NCI-H1436 (cell line): Measurements from ENCODE around the gene DTX2.
"Not testable (repeated sequence)": the region's sequence is repeated elsewhere in the genome, so short reads cannot be mapped to it uniquely, and the experiment has no call there.

Source experiments
- DNase-seq: peaks from one replicate; lab custom pipeline; 2025; lab: John Stamatoyannopoulos, UW

Gene DTX2

GRCh38 chr7:76512941-76513816, 51.7 kb downstream of the DTX2 start:
- no peak for DNase-seq

DNA sequence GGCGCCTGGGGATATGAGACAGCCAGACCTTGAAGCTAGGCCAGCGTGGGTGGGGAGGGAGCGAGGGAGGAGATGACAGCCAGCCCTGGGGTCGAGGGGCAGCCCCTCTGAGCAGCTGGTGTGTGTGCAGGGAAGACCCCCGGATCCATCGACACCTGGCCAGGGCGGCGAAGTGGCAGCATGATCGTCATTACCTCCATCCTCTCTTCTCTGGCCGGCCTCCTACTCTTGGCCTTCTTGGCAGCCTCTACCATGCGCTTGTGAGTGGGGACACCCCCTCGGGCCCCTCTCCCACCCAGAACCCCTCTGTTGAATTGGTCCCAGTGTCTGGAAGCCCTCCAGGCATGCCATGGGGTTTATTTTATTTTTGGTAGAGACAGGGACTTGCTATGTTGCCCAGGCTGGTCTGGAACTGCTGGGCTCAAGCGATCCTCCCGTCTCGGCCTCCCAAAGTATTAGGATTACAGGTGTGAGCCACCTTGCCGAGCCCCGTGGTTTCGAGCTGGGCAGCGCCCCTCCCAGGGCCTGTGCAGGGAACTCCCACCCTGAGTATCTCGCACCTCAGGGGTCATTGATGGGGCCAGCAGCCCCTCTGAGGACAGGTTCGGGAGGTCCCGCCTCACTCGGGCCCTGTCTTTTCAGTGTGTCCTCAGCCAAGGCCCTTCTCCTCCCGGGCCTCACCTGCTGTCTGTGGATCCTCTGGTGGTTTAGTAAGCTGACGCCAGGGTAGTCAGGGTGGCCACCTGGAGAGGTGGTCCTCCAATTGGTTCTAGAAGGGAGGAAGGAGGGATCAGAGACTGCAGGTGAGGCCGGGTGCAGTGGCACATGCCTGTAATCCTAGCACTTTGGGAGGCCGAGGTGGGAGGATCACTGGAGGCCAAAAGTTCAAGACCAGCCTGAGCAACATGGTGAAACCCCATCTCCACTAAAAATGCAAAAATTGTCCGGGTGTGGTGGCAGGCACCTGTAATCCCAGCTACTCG, 52.6 kb downstream of the DTX2 start:
- DNase-seq = no peak

GRCh38 chr7:76514926-76515771, 53.6 kb downstream of the DTX2 start:
- DNase-seq = no peak

GRCh38 chr7:76515999-76516443, 54.5 kb downstream of the DTX2 start:
- peak; percentile 33 for DNase-seq

GRCh38 chr7:76516932-76517331, 55.4 kb downstream of the DTX2 start:
- not testable (repeated sequence) for DNase-seq

- DNase-seq = not testable (repeated sequence)
Observed at GRCh38 chr7:76526183-76526582, 64.7 kb downstream of the DTX2 start.

- DNase-seq = not testable (repeated sequence)
Observed at GRCh38 chr7:76531643-76532042, 70.1 kb downstream of the DTX2 start.

GRCh38 chr7:76543197-76543596, 81.7 kb downstream of the DTX2 start, which contains the start of gene SPDYE16:
SPDYE16 (minus strand) TSS chr7:76543297; CDS start chr7:76541459, 1,838 bp downstream.
- DNase-seq = not testable (repeated sequence)

GRCh38 chr7:76549025-76549854, 87.7 kb downstream of the DTX2 start:
- peak; percentile 77 for DNase-seq

DNA sequence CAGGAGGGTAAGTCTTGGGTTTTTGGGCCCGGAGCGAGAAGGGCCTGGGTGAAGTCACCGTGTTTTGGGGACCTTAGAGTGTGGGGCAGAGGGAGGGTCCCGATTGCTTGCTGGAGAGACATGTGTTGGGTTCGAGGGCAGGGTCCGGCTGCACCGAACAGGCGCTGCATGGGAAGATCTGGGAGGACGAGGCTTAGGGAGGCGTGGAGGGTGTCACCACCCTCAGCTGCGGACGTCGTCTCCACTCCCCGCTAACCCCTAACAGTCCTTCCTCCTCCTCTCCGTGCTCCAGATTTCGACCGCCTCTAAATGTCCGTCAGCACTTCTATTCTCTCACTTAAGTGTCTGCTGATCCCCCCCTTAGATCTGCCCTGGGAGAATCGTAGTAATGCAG, 88.3 kb downstream of the DTX2 start:
- DNase-seq = not testable (repeated sequence)

- DNase-seq = not testable (repeated sequence)
Observed at GRCh38 chr7:76551992-76552391, 90.5 kb downstream of the DTX2 start.
